Measurements from ENCODE around the gene MAP2K2. TPM values are rescaled to one million over a fixed set of nuclear protein-coding genes. Genes with fewer than 3 reads are reported as not detected.
"Not testable (repeated sequence)": the region's sequence is repeated elsewhere in the genome, so short reads cannot be mapped to it uniquely, and the experiment has no call there.

MAP2K2 gene
- total and polyA plus RNA-seq, 2 experiments from 2014 or later = 32.3 to 212 TPM

GRCh38 chr19:4161415-4162077 lies 37.6 kb upstream of the MAP2K2 start:
- no peaks in the 10 kb centered on the region for H3K36me3 ChIP-seq (ENCODE audit: low read depth)
- H4K20me1 ChIP-seq (ENCODE audit: insufficient read depth) = no peaks in the 10 kb centered on the region
- no peaks in the 10 kb centered on the region for H3F3A ChIP-seq (ENCODE audit: insufficient read depth)
- no peak overlapping the region for H3K9ac ChIP-seq
- H3K4me2 ChIP-seq (ENCODE audit: unreplicated experiment) = no peak overlapping the region
- H3K9me3 ChIP-seq (ENCODE audit: low read depth) = no peaks in the 10 kb centered on the region
- no peak for DNase-seq
- H2AFZ ChIP-seq = no peak overlapping the region
- H3K9me2 ChIP-seq (ENCODE audit: insufficient read depth) = no peaks in the 10 kb centered on the region
- in situ Hi-C loops (cut with MboI) = no loop called here
- H3K79me2 ChIP-seq (ENCODE audit: insufficient read depth) = no peaks in the 10 kb centered on the region
- no peak overlapping the region for H3K4me3 ChIP-seq
- H3K27me3 ChIP-seq (replicated peaks; ENCODE audit: insufficient read depth) = no peaks in the 10 kb centered on the region; the same call in 1 of the 2 replicates
- 60 to 69% methylated on average over 7 of the region's 7 CpGs for WGBS, 2 experiments (ENCODE audit: low coverage in 1 of 2, low lambda C conversion rate in 2 of 2, missing lambda C conversion rate in 2 of 2)
- H3K27ac ChIP-seq = no peak overlapping the region
- no peaks in the 10 kb centered on the region for H3K4me1 ChIP-seq (ENCODE audit: insufficient read depth)
- TF ChIP-seq EZH2 (IDR thresholded peaks at IDR 0.05; ENCODE audit: insufficient read depth, poor library complexity, severe bottlenecking) = no peak
- no peak for TF ChIP-seq EZH2phosphoT487 (IDR thresholded peaks at IDR 0.05; ENCODE audit: insufficient read depth, low read depth)

GRCh38 chr19:4157971-4158370 lies 34.0 kb upstream of the MAP2K2 start:
- H3K36me3 ChIP-seq (ENCODE audit: low read depth); in situ Hi-C loops (cut with MboI); H3K4me2 ChIP-seq (ENCODE audit: unreplicated experiment); H3K4me3 ChIP-seq; H4K20me1 ChIP-seq (ENCODE audit: insufficient read depth); H3F3A ChIP-seq (ENCODE audit: insufficient read depth); H3K9me2 ChIP-seq (ENCODE audit: insufficient read depth); H3K4me1 ChIP-seq (ENCODE audit: insufficient read depth); H3K79me2 ChIP-seq (ENCODE audit: insufficient read depth); H3K27me3 ChIP-seq (replicated peaks; ENCODE audit: insufficient read depth); H3K9me3 ChIP-seq (ENCODE audit: low read depth); H2AFZ ChIP-seq; DNase-seq; H3K9ac ChIP-seq; H3K27ac ChIP-seq: not testable (repeated sequence)
- WGBS, 2 experiments (ENCODE audit: low coverage in 1 of 2, low lambda C conversion rate in 2 of 2, missing lambda C conversion rate in 2 of 2) = 46 to 54% methylated on average over 8 of the region's 8 CpGs

GRCh38 chr19:4157164-4157563 lies 33.2 kb upstream of the MAP2K2 start:
- WGBS, 2 experiments (ENCODE audit: low coverage in 1 of 2, low lambda C conversion rate in 2 of 2, missing lambda C conversion rate in 2 of 2) = 54% methylated on average over 6 of the region's 6 CpGs
- in situ Hi-C loops (cut with MboI) = no loop called here
- H3K4me1 ChIP-seq (ENCODE audit: insufficient read depth) = no peaks in the 10 kb centered on the region

GRCh38 chr19:4154571-4155312 lies 30.8 kb upstream of the MAP2K2 start:
- Histone ChIP-seq H3K36me3 (ENCODE audit: low read depth) (no peaks in the 10 kb centered on the region), H3K9me3 (ENCODE audit: low read depth) (no peaks in the 10 kb centered on the region), H3K27ac (no peak overlapping the region), H3K9me2 (ENCODE audit: insufficient read depth) (no peaks in the 10 kb centered on the region), H2AFZ (no peak overlapping the region), H3K4me1 (ENCODE audit: insufficient read depth) (no peaks in the 10 kb centered on the region), H3K27me3 (replicated peaks; ENCODE audit: insufficient read depth) (peaks cover 4% of the 10 kb centered on the region), H4K20me1 (ENCODE audit: insufficient read depth) (no peaks in the 10 kb centered on the region), H3K4me3 (no peak overlapping the region), H3K9ac (no peak overlapping the region), H3K4me2 (ENCODE audit: unreplicated experiment) (no peak overlapping the region), H3F3A (ENCODE audit: insufficient read depth) (no peaks in the 10 kb centered on the region), H3K79me2 (ENCODE audit: insufficient read depth) (no peaks in the 10 kb centered on the region)
- TF ChIP-seq EZH2 (IDR thresholded peaks at IDR 0.05; ENCODE audit: insufficient read depth, poor library complexity, severe bottlenecking) = no peak
- no peak for TF ChIP-seq EZH2phosphoT487 (IDR thresholded peaks at IDR 0.05; ENCODE audit: insufficient read depth, low read depth)
- 54 to 65% methylated on average over 16 to 21 of the region's 21 CpGs for WGBS, 2 experiments (ENCODE audit: low coverage in 1 of 2, low lambda C conversion rate in 2 of 2, missing lambda C conversion rate in 2 of 2)
- no peak for DNase-seq
- in situ Hi-C loops (cut with MboI) = no loop called here

More at GRCh38 chr19:4157164-4157563, 33.2 kb upstream of the MAP2K2 start:
- H3K4me2 ChIP-seq (ENCODE audit: unreplicated experiment) = no peak overlapping the region
- H3F3A ChIP-seq (ENCODE audit: insufficient read depth) = no peaks in the 10 kb centered on the region
- H3K4me3 ChIP-seq = no peak overlapping the region
- no peak for TF ChIP-seq EZH2phosphoT487 (IDR thresholded peaks at IDR 0.05; ENCODE audit: insufficient read depth, low read depth)
- TF ChIP-seq EZH2 (IDR thresholded peaks at IDR 0.05; ENCODE audit: insufficient read depth, poor library complexity, severe bottlenecking) = no peak
- H3K9ac ChIP-seq = no peak overlapping the region
- DNase-seq = no peak
- no peak overlapping the region for H2AFZ ChIP-seq
- H3K9me3 ChIP-seq (ENCODE audit: low read depth) = no peaks in the 10 kb centered on the region
- H3K27me3 ChIP-seq (replicated peaks; ENCODE audit: insufficient read depth) = peaks cover 4% of the 10 kb centered on the region
- no peak overlapping the region for H3K27ac ChIP-seq
- H3K9me2 ChIP-seq (ENCODE audit: insufficient read depth) = no peaks in the 10 kb centered on the region
- no peaks in the 10 kb centered on the region for H3K36me3 ChIP-seq (ENCODE audit: low read depth)
- no peaks in the 10 kb centered on the region for H4K20me1 ChIP-seq (ENCODE audit: insufficient read depth)
- no peaks in the 10 kb centered on the region for H3K79me2 ChIP-seq (ENCODE audit: insufficient read depth)

Data from GM23248 (cell line).